Activated T-cell treated with anti-CD3 and anti-CD28 coated beads, Interleukin-2, amount 50 U/mL, for 1 hour (primary cell): ENCODE results near the gene LHFPL6.

Source experiments
- DNase-seq: peaks from one replicate; pipeline ENCODE4 v3.0.0-alpha.2; 2020

Gene LHFPL6

DNA sequence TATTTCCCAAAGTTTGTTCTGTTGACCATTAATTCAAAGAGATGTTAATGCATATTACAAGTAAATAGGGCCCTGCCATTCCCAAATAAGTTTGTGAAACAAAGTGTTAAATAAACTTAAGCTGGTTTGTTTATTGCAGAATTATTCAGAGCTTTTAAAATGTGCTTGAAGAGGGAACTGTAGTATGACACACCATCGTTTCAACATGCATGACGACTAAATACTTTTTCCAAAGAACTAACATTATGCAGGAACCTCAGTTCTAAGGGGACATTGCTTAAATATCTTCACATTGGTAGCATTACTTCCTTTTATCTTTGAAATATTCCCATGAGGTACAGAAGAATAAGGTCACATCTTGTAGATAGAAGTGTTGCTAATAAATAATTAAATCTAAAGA is 14.6 kb downstream of the LHFPL6 start:
- DNase-seq: no peak

DNA sequence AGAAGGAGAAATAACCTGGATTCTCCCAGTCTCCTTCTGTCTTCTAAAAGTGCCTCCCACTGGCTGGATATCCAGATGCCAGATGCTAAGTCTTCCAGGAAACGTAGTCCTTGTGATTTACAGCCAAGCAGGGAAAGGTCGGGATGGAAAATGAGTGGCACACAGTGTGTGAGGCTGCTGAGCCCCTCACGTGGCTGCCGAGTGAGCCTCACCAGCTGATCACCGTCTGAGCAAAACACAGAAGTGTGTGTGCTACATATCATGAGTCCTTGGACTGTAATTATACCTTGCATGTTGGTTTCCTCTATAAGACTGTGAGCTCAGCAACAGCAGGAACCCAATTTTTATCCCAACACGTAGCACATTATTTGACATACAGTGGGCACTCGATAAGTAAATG is 15.1 kb downstream of the LHFPL6 start:
- no peak for DNase-seq

GRCh38 chr13:39586958-39587605 is 15.9 kb downstream of the LHFPL6 start:
- no peak for DNase-seq

GRCh38 chr13:39586151-39586550 is 16.8 kb downstream of the LHFPL6 start:
- DNase-seq: no peak

DNA sequence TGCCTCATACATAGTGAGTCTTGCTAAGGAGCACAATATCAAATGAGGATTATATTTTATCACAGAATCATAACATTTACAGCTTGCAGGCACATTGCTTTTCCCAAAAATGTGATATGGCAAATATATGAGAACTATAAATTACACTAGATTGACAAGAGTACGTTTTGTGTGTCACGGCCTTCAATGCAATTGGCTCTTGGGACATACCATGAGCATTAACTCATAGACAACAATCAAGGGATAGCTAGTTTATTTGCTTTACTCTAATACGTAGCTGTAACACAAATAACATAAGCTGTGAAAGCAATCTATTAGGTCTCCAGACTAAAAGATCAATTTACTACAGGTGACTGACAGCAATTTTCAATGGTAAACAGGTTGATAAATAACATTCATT is 17.8 kb downstream of the LHFPL6 start:
- DNase-seq: no peak

- no peak for DNase-seq
Observed at GRCh38 chr13:39580881-39581575, 22.0 kb downstream of the LHFPL6 start.

GRCh38 chr13:39578821-39579291 is 24.1 kb downstream of the LHFPL6 start:
- DNase-seq: no peak

- DNase-seq: no peak
Observed at GRCh38 chr13:39577838-39578491, 25.0 kb downstream of the LHFPL6 start.

DNA sequence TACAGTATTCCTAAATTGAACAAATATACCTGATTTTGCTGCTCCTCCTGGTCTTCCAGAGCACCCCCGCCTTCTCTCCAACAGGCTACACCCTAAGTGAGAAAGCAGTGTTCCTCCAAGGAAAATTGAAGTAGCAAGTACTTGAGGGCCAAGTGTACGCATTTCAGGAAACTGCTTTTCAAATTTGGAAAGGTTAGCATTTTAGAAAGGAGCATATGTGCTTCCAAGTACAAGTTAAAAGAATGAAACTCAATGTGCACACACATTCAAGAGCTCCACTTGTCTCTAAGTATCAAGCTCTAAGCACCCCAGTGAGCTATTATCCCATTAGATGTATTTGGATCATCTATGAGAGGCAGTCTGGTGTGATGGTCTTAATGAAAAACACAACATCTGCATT is 25.8 kb downstream of the LHFPL6 start:
- no peak for DNase-seq

- no peak for DNase-seq
Observed at GRCh38 chr13:39575641-39576238, 27.3 kb downstream of the LHFPL6 start.

DNA sequence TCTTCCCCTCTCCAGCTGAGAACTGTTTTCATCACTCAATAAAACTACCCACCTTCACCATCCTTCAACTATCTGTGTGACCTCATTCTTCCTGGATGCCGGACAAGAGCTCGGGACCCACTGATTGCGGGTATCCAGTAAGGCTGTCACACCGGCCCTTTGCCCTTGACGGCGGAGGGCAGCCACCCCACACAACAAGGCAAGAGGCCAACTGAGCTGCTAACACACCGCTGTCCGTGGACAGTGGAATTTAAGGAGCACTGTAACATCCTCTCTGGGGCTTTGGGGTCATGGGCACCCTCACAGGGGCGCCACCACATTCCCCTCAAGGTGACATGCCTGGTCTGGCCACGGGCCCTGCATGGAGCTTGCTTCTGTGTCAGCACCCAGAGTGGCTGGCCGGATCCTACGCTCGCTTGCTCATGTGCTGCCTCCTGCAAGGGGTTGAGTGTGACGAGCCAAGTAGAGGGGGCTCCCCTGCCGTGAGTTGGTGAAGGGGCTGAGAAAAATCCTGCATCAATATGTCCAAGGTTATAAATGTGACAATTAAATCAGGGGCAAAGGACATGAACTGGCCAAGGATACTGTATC is 31.4 kb downstream of the LHFPL6 start:
- DNase-seq: no peak

DNA sequence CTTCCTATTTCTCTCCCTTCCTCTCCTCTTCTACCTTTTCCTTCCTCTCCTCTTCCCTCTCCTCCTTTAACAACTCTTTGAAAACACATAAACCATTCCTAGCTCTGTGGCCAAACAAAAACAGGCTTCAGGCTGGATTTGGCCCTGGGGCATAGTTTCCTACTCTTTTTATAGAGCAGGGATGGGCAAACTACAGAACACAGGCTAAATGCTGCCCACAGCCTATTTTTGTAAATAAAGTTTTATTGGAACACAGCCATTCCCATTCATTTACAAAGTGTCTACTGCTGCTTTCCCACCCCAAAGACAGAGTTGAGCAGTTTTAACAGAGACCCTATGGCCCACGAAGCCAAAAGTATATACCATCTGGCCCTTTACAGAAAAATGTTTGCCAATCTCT is 35.4 kb downstream of the LHFPL6 start:
- DNase-seq: no peak

GRCh38 chr13:39566216-39566869 is 36.6 kb downstream of the LHFPL6 start:
- DNase-seq: no peak

- DNase-seq: no peak
Observed at GRCh38 chr13:39565036-39565949, 37.7 kb downstream of the LHFPL6 start.

DNA sequence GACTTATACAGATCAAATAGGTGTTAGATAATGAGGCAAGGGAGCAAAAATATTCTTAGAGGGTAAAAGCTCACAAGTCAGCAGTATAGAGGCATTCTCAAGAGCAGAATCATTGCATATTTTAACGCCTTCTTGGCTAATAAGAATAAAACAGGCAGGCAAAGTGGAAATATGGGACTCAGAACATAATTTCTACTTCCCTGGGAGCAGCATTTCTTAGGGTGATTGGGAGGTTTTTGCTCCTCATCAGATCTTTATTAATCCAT is 39.6 kb downstream of the LHFPL6 start:
- DNase-seq: no peak

DNA sequence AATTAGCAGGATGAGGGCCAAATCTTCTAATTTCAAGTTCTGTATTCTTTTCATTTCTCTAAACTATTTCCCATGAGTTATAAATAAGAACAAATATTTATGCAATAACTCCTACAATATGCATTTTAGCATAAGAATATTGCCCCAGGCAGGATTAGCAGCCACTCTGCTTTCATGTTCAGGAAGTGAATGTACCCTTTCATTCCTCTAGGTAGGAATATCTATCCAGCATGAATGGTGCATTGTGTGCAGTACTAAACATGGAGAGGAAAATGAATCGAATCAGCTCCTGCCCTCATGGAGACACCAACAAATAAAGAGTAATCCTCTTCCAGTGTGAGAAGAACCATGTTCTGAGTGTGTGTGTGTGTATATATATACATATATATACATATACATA is 41.0 kb downstream of the LHFPL6 start:
- no peak for DNase-seq

GRCh38 chr13:39559847-39560246 is 43.1 kb downstream of the LHFPL6 start:
- DNase-seq: no peak

GRCh38 chr13:39557285-39557955 is 45.6 kb downstream of the LHFPL6 start:
- DNase-seq: no peak

DNA sequence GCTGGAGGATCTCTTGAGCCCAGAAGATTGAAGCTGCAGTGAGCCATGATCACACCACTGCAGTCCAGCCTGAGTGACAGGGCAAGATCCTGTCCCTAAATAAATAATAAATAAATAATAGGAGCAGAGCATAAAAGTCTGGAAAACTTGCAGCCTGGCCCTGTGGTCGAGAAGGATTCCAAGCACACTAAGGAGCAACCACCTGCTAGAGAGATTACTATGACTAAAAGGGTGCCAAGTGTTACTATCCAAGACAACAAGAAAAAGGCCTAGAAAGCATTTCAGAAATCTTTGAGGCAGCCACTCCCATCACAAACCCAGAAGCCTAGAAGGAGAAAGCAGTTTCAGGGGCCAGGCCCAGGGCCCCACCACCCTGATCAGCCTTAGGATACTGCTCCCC is 46.1 kb downstream of the LHFPL6 start:
- DNase-seq: no peak

GRCh38 chr13:39554371-39554770 is 48.6 kb downstream of the LHFPL6 start:
- no peak for DNase-seq

DNA sequence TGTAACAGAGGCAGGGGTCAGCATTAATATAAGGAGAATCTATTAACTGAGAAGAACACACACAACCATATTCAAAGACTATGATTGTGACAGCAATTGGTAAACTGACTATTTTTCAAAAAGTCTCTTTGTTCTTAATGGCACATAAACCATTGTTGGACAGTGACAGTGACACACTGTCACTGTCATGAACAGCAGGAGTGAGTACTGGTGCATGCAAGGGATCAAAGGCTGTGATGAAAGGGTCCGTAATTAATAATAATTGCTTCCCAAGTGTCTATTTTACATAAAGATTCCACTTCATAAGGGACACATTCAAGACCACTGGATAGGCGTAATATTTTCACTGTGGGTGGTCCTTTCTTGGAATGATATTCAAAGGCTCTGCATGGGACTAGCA is 50.7 kb downstream of the LHFPL6 start:
- no peak for DNase-seq
